Transverse colon (tissue), 3 donors: Measurements from ENCODE around the gene LRP1B.
"Not testable (repeated sequence)": the region's sequence is repeated elsewhere in the genome, so short reads cannot be mapped to it uniquely, and the experiment has no call there.

Experiments
- CTCF ChIP-seq, 5 experiments: fragments of 200-600 bp in 3 of 5; fragments of 450-650 bp in 2 of 5; sonication (generic) in 3 of 5; IDR thresholded peaks; 1 replicate in 2 of 5; 2 replicates in 3 of 5; pipeline ENCODE4 v1.5.1; 2016 to 2017; ENCODE audit warnings: antibody characterized with exemption in 5 of 5, inconsistent platforms in 3 of 5, mild to moderate bottlenecking in 2 of 5, moderate library complexity in 1 of 5
- EP300 ChIP-seq: sonication (generic); formaldehyde crosslinking; IDR thresholded peaks from one replicate; pipeline ENCODE4 v1.6.1; 2017; ENCODE audit warnings: antibody characterized with exemption, low read depth

- TF ChIP-seq CTCF (IDR thresholded peaks at IDR 0.05); EP300: not testable (repeated sequence)
Observed at GRCh38 chr2:140650134-140650533, 1480.7 kb downstream of the LRP1B start.
